ENCODE results near the gene PPM1F.

The PPM1F gene

DNA sequence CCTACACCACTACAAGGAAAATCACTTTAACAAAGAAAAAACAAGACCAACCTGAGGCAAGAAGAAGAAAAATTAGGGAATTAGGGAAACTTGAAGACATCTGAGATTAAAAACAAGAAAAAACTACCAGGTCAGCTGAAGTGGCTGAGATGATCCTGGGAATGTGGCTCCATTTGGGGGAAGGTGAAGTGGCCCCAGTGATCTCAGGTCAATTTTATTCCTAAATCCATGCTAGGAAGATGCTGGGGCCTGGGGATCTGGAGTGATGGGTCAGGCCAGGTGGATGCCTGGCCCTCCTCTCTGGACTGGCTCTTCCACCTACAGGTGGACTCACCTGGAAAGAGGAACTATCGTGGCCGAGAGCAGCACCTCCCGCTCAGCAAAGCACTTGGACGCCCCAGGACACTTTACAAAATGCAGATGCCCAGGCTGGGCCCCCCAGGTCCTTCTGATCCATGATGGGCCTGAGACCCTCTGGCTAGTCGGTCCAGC, 23.3 kb upstream of the PPM1F start:
- no peak for DNase-seq (ENCODE audit: low spot score)

DNA sequence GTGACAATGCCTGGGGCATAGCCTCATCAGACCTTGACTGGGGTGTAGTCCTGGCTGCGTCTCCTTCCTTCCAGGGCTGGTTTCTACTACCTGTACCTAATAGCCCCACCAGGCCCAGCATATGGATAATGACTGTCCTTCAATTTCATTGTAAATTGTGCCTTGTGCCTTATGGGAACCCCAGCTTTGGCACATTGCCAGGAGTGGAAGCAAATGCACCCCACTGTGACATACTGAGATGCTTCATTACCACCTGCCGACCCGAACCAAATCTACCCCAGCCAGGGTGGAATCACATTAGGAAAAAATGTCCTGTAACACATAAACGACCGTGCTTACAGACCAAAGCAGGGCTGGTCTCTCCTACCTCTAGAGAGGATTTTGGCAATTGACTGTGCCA, 22.6 kb upstream of the PPM1F start:
- DNase-seq (ENCODE audit: low spot score) = no peak

DNA sequence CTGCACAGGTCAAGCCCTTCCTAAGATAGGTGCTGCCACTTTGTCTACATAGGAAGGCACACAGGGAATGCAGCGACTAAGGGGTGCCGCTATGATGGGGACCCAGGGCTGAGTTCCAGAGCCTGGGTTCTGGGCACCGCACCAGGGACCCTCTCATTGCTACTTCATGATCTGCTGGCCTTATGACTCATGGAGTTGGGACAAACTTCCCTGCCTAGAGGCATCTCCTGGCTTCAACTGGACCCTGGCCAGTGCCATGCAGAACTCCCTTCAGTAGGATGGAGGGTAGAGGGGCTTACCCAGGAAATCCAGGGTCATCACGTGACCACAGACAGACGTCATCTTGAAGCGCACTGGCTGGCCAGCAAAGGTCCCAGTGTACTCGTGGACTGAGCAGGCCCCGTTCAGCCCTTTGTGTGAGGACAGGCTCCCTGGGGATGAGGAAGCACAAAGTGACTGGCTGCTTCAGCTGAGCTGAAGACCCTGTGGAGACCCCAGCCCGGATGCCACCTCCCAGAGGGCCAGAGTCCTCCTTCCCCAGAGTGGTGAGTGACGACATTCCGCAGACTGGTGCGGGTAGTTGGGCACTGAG, 21.5 kb upstream of the PPM1F start:
- DNase-seq (ENCODE audit: low spot score) = no peak

DNA sequence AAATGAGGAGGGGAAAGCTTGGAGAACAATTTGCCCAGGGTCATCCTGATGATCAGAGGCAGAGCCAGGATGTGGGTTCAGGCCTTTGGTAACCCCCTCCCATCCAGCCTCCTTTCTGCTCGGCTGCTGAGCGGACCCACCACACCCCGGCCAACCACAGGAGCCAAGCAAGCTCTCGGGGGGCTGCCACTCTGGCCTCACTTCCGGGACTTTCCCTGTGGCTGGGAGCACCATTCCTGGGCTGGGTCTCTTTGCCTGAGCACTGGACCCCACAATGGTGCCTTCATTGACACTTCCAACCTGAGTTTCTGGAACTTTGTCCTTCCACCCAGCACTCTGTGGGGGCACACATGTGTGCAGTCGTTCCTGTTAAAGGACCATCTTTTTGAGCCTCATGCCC, 20.2 kb upstream of the PPM1F start:
- no peak for DNase-seq (ENCODE audit: low spot score)

DNA sequence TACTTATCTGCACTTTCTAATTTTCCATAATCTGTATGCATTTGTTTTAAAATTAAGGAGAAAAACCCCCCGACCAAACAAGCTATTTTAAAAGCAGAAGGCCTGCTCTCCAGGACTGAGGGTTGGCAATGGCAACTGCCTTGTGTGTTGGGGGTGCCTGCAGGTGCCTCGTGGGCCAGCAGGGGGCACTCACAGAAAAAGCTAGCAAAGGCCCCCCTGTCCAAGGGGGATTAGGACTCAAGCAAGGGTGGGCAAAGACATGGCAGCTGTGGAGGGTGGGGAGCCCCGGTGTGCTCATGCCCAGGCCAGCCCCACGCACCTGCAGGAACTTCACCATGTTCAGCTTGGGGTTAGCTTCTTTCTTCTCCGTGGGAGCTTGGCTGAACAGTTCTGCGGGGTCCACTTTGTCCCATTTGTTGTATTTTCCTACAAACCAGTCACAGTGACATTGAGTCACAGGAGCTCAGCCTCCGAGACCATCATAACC, 19.7 kb upstream of the PPM1F start:
- peak; percentile 84 for DNase-seq (ENCODE audit: low spot score)

DNA sequence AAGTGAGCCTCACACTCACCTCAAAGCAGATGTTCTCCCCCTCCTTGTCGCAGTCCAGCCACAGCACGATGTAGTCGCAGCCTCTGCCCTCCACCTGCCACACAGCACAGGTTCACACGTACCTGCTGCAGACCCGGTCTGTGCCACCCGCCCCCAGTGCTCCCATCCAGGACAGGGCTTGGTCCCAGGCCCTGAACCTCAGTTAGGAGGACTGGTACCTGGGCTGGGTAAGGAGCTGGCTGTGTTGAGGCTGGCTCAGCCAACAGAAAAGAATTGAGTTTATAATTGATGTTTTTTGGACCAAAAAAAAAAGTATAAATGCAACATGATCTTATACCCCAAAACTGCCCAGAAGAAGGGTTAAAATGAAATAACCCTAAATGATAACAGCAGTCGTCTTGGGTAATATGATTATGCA, 19.2 kb upstream of the PPM1F start:
- no peak for DNase-seq (ENCODE audit: low spot score)

DNA sequence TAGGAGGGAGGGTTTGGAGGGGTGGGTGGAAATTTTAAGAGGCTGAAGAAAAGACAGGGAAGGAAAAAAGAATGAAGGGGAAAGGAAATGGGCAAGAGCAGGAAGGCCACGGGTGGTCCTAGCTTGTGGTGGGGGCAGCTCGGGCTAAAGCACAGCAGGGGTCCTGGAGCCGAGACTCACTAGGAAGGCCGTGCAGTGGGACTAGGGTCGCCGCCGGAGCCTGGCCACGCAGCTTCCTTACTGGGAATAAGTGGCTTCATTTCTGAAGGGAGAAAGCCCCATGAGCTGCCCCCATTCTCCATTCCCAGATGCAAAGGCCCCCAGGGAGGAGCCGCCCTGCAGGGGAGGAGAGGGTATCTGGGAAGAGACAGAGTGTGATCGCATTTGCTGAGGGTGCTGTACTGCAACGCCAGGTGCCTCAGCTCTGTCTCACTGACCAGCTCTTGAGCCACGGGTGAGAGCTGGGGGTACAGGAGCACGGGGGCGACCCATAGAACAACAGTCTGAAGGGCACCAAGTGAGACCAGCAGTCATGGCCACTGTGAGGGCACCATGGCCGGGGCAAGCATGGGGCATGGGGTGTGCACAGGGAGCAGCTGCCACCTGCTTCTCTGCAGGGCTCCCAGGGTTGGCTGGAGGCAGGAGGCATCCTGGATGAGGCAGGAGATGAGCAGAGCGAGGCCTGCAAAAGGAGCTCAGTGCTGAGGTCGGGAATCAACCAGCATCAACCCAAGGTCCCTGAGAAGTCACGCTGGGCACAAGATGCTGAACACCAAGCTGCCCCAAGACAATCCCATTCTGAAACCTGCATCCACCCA, 18.4 kb upstream of the PPM1F start:
- DNase-seq (ENCODE audit: low spot score) = no peak

DNA sequence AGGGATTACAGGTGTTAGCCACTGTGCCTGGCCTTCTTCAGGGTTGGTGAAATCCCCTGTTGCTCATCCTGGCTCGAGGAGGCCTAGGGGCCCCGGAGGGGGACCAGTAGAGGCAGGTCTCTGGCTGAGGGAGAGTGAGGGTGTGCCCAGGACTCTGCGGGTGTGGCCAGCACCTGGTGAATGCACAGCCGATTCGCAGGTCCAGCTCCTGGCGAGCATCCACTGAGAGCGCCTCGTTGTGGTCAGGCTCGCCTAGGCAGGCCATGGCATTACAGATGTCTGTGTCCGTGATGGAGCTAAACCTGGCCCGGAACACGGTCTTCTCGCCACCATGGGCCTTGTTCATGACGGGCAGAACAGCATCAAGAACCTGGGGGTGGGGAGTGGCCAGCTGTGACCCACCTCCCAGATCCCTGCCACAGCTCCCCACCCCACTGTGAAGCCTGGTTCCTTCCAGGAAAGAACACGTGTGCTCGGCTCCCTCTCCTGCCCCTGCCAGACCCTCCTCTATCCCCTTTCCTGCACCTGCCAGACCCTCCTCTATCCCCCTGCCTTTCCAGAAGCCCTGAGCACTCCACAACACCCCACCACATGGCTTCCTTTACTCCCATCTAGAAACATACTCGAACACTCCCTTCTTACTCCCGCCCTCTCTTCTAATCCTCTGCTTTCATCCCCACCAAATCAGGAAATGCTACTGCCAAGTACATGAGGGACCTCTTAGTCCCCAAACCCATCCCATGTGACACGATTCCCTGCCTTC, 17.6 kb upstream of the PPM1F start:
- DNase-seq (ENCODE audit: low spot score) = no peak

DNA sequence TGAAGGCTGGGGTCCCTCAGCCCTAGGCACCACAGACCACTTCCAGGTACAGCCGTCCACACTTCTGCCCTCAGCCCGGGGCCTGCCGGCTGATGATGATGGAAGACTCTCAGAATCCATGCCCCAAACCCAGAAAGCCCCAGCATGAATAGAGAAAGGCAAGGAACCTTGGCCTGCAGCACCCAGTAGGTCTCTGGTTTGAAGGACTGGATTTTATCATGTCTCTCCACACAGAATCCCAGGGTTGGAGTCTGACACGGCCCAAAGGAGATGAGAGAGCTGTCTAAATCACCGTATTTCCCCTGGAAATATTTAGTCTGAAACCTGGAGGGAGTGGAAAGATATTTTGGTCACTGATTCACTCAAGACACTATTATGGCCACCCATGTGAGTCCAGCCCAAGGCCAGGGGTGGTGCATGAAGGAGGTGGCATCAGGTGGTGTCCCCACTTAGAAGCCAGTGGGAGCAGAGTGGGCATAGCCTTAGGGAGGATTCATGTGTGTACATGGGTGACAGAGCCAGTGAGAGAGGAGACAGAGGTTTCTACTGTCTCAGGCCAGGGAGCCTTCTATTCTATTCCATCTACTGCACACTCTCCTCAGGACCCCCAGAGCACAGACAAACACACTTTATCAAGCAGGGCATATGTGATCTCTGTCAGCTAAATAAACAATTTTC, 15.9 kb upstream of the PPM1F start:
- no peak for DNase-seq (ENCODE audit: low spot score)

DNA sequence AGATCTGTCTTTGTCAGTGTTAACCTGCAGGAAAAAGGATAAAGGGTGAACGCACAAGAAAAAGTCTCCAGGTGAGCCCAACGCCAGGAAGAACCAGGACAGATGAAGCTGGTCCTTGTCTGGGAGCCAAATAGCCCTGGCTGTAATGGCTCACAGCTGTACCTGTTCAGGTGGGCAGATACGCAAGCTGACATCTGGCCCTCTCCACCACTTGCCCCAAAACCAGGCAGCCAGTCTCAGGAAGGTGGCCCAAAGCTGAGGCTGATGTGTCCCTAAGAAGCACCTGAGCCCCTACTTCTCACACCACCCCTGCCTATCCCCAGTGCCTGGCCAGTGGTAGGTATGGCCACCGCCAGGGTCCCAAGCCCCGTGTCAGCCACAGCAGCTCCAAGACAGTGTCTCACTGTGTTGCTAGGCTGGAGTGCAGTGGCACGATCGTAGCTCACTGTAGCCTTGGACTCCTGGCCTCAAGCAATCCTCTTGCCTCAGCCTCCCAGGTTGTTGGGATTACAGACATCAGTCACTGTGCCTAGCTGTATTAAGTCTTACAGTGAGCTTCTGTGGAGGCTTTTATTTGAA, 15.1 kb upstream of the PPM1F start:
- DNase-seq (ENCODE audit: low spot score) = no peak

DNA sequence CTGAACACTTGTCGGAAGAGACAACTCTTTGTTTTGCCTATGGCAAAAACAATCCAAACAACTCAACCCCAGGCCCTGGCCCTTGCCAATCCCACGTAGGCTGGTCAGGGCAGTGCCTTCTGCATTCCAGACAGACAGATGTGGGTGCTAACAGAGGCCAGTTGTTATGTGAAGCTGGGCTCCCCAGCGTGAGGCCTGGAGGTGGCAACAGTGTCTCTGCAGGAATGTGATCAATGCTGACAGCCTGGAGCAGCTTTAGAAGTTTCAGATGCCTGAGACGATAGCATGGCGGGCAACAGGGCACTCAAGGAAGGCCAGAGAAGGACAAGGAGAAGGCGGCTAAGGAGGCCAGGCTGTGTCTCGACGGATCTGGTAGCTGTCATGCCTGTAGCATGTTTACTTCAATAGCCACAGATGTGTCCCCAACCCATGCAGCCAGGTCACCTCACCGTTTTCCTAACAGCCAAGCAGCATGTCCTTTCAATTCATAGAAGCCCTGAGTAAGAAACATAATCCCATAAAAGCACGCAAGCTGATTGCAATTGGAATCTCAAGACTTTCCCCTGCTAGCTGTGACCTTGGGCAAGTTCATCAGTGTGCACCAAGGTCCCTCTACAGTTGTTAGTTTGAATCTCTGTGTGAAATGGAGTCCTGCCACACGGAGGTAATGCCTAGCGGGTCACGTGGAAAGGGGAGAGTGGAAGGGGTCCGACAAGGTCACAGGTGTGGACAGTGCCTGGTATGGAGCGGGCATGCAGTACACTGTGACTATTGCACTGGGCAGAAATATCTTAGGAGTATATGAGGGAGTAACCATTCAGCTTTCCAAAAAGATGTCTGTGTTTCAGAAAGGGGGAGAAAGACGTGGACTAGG, 14.2 kb upstream of the PPM1F start:
- no peak for DNase-seq (ENCODE audit: low spot score)

DNA sequence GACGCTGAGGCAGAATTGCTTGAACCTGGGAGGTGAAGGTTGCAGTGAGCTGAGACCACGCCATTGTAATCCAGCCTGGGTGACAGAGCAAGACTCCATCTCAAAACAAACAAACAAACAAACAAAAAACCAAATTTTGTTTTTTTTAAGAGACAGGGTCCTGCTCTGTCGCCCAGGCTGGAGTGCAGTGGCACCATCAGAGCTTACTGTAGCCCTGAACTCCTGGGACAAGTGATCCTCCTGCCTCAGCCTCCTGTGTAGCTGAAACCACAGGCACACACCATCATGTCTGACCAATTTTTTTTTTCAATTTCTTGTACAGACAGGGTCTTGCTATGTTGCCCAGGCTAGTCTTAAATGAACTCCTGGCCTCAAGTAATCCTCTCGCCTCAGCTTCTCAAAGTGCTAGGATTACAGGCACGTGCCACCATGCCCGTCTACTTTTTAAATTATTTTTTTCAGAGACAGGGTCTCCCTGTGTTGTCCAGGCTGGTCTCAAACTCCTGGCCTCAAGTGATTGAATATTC, 13.2 kb upstream of the PPM1F start:
- no peak for DNase-seq (ENCODE audit: low spot score)

DNA sequence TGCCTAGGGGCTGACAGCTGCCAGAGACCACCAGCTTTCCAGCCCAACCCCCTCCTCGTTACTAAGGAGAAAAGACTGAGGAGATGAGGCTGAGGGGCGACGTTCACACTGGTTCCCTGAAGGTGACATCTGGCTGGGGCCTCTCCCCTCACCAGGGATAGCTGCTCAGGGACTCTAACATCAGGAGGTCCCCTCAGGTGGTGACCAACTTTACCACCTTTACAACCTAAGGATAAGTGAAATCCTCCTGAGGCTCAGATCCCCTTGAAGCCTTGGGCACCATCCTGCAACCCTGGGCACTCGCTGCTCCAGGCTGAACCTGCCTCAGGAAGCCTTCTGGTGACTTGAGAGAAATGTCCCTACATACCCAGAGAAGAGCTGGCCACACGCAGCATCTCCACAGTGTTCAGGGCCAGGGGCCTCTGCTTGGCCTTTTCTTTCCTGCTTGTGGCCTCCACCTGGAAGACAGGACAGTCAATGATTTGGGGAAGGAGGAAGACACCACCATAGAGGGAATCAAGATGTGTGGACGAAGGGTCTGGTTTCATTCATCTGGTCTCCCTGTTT, 12.4 kb upstream of the PPM1F start:
- DNase-seq (ENCODE audit: low spot score) = no peak

DNA sequence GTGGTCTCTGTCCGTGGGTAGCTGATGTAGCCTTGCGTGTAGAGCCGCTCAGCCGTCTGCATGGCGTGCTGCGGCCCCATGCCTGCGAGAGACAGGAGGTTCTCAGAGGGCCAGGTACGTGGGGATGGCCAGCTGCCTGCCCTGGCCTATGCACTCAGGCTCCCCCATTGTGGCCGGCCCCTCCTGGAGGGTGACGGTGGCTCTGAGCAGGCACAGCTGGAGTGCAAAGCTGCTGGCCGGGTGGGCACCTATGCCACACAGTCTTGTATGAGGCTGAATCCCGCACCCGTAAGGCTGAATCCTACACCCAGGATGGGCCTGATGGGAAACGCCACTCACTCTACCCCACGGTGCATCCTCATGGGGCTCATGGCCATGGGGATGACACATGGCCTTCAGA, 11.6 kb upstream of the PPM1F start:
- no peak for DNase-seq (ENCODE audit: low spot score)

DNA sequence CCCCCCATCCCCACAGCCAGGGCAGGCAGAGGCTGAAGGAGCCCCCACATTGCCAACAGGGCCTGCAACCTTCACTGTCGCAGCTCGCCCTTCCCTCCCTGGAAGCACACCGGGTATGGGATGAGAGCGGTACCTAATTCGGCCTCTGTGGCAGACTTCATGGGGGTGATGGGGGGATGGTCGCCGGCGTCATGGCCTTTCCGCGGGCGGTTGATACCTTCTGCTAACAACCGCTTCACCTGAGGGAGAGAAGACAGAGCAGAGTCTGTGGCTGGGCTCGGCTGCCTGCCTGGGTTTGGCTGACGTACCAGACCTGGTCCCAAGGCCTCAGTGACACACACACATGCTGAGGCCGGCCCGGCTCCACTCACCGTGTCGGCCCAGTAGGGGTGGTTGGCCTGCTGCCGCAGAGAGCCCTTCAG, 11.2 kb upstream of the PPM1F start:
- DNase-seq (ENCODE audit: low spot score) = no peak

DNA sequence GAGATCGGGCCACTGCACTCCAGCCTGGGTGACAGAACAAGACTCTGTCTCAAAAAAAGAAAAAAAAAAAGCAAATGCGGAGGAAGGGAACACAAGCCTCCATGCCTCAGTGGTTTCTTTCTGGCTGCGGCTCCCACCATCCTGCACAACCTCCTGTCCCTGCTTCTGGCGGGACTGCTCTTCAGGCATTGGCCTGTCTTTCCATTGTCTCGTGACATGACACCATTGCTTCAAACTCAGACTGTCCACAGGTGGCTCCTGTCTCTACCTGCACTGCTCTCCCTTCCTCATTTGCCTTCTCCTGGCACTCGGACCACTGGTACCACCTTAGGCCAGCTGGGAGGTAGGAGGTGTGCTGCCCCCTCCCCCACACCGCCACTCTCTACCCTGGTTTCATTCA, 10.6 kb upstream of the PPM1F start:
- no peak for DNase-seq (ENCODE audit: low spot score)

DNA sequence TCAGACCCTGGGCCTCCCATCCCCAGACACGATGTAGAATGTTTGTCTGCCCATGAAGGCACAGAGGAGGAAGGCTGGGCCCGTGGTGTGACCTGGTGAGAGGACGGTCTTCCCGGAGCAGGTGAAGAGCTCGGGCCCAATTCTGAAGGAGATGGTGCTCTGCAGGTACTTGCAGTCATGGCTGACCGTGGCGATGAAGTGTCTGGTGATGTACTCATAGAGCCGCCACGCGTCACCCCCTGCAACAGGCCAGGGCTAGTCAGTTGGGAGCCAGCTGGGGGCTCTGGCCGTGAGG, 10.0 kb upstream of the PPM1F start:
- DNase-seq (ENCODE audit: low spot score) = no peak

DNA sequence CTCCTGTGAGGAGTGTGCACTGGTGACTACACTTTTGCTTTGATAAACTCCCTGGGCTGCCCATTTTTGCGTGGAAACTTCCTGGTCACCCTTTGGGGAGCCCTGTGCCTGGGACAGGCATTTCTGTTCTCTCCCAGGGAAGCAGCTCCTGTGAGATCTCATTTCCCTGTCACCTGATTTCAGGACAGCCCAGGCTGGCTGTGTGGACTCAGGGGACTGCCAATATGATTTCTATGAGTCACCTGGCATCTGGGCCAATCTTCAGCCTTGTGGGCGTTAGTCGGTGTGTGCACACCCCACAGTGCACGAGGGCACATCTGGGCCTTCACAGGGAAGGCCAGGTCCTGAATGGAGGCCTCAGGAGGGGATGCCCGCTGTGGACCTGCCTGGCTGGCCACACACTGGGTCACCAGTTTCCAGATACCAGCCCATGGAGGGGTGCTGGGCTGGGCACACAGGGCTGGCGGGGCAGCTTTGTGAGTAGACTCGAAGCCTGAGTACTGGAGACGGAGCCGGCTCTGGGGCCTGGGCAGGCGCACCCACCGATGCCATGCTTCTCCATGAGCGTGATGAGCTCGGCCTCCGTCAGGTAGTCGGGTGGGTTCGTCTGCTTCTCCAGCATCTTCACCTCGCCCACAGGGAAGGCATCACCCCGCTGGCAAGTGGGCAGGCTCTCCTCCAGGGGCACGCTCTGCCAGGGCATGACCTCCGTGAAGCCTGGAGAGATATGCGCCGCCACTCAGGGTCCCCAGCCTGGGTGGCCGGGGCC, 9.4 kb upstream of the PPM1F start:
- peak; percentile 69 for DNase-seq (ENCODE audit: low spot score)

DNA sequence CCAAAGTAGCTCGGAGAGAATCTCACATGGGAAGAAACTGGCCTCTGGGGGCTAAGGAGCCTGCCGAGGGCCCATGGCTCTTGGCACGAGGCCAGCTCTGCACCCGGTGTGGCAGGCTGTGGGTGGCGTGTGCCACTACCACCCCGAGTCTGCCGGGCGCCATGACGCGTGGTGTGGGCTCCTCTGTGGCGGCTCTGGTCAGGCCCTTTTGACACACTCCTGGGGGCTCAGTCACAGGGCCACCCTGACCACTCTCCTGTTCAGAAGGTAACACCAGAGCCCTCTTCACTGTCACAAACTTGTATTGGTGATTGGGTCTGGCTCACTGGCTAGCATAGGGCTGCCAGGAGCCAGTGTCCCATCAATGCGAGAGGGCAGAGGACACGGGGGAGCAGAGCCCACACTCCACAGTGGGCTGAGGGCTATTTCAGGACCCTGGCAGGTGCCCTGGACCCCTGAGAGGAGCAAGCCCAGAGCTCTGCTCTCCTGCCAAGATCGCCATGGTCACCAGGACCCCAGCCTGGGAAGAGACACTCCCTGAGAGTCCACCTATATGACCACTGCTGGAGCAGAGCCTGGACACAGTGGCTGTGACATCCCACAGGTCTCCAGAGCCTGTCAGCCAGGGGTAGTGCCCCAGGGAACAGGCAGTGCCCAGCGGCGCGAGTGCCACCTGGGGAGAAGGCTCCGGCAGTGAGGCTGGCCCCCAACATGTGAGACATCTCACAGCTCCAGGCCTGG, 8.6 kb upstream of the PPM1F start:
- DNase-seq (ENCODE audit: low spot score) = no peak

Measured in GM03348 (cell line).